Activated CD8-positive, alpha-beta T cell treated with anti-CD3 and anti-CD28 coated beads, Interleukin-2, amount 10 ng/mL, durations not matched to agents 7 days and 5 days (primary cell): ENCODE results near the gene AP1S3. TPM values are rescaled to one million over a fixed set of nuclear protein-coding genes. Genes with fewer than 3 reads are reported as not detected.
"Not testable (repeated sequence)": the region's sequence is repeated elsewhere in the genome, so short reads cannot be mapped to it uniquely, and the experiment has no call there.

Experiments used
- ATAC-seq: fragments of 150-1000 bp; cut with Tn5 transposase; one replicate; pipeline ENCODE4 v1.10.0; 2021; ENCODE audit warnings: moderate library complexity
- CTCF ChIA-PET: fragments of 350-600 bp; sonication (Branson Sonifier 250); formaldehyde crosslinking; loops from one replicate; lab custom pipeline; 2021; ENCODE audit warnings: antibody characterized with exemption; lab: Charles Lee
- POLR2A ChIA-PET: fragments of 350-600 bp; sonication (Branson Sonifier 250); formaldehyde crosslinking; loops from one replicate; lab custom pipeline; 2021; ENCODE audit warnings: antibody characterized with exemption; lab: Charles Lee
- DNase-seq: peaks from one replicate; pipeline ENCODE4 v3.0.0-alpha.2; 2020
- H3K27ac Mint-ChIP-seq: one replicate; pipeline ENCODE4 v1.8.0; 2021; ENCODE audit warnings: mild to moderate bottlenecking, mixed read lengths
- H3K27me3 Mint-ChIP-seq: one replicate; pipeline ENCODE4 v1.8.0; 2021; ENCODE audit warnings: low read depth, mixed read lengths
- H3K36me3 Mint-ChIP-seq: one replicate; pipeline ENCODE4 v1.8.0; 2021; ENCODE audit warnings: low read depth, mixed read lengths
- H3K4me1 Mint-ChIP-seq: one replicate; pipeline ENCODE4 v1.8.0; 2021; ENCODE audit warnings: low read depth, mixed read lengths
- H3K4me3 Mint-ChIP-seq: one replicate; pipeline ENCODE4 v1.8.0; 2021; ENCODE audit warnings: mild to moderate bottlenecking, mixed read lengths
- H3K9me3 Mint-ChIP-seq: one replicate; pipeline ENCODE4 v1.8.0; 2022; ENCODE audit warnings: mixed read lengths; ENCODE audit not compliant: insufficient read depth
- total RNA-seq, 2 experiments: library from RNA; stranded (reverse); gene quantifications; one replicate each; pipeline ENCODE4 v1.2.3, GENCODE V29; 2021

AP1S3 gene
- 1 to 10 TPM; 9.1 TPM for total RNA-seq

DNA sequence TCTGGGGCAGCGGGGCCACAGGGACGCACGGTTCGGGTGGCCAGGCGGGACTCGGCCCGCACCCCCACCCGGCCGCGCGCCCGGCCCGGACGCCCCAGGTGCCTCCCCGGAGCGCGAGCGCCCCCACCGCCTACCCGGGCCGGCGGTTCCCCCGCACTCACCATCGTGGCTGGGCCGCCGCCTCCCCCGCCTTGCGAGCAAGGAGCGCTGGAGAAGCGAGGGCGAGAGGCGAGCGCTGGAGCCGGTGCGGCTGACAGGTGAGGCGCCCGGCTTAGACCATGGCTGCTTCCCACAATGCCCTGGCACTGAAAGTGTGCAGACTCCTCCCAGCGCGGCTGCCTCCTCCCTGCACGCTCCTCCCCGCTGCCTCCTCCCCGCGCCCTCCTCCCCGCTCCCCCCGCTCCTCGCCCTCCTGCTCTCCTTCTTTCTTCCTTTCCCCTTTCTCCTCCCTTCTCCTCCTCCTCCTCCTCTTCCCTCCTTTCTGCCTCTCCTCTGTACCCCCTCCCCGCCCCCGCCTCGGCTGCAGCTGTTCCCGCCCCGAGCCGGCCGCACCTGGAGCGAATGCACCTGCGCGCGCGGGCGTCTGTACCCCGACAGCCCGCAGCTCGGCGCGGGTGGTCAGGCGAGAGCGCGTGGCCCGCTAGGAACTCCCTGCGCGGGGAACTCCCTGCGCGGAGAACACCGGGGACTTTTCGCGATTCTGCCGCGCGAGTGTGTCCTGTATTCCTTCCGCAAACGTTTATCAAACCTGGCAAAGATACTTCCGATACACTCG is at the start of gene AP1S3:
Gene AP1S3 (minus strand): TSS at position 296 of the 775 bp plus-strand sequence. CDS start 132 bp downstream, at position 164.
- Mint-ChIP-seq H3K36me3 (peaks cover 6% of the 10 kb centered on the region), H3K4me1 (peaks cover 18% of the 10 kb centered on the region), H3K27me3 (no peaks in the 10 kb centered on the region), H3K4me3 (peak within 1 kb of the TSS; percentile 97), H3K9me3 (no peaks in the 10 kb centered on the region), H3K27ac (peak within 1 kb of the TSS; percentile 83)
- ChIA-PET POLR2A (no interaction called here), CTCF (interaction anchor here (1.1 to 1.7 kb wide), 3 partner anchors 14 to 61 kb away, joined by 4 read pairs; no protein-coding TSS in a partner anchor)
- DNase-seq = peak; percentile 84
- peak; percentile 96 for ATAC-seq

GRCh38 chr2:223887127-223887526 is 49.7 kb upstream of the AP1S3 start:
- ATAC-seq (no peak), DNase-seq (no peak)
- H3K4me3 Mint-ChIP-seq = no peak overlapping the region
- peaks cover 56% of the 10 kb centered on the region for H3K36me3 Mint-ChIP-seq
- ChIA-PET POLR2A (no interaction called here), CTCF (no interaction called here)
- no peaks in the 10 kb centered on the region for H3K27me3 Mint-ChIP-seq
- H3K27ac Mint-ChIP-seq = no peak overlapping the region
- H3K9me3 Mint-ChIP-seq = no peaks in the 10 kb centered on the region
- H3K4me1 Mint-ChIP-seq = peaks cover 13% of the 10 kb centered on the region

DNA sequence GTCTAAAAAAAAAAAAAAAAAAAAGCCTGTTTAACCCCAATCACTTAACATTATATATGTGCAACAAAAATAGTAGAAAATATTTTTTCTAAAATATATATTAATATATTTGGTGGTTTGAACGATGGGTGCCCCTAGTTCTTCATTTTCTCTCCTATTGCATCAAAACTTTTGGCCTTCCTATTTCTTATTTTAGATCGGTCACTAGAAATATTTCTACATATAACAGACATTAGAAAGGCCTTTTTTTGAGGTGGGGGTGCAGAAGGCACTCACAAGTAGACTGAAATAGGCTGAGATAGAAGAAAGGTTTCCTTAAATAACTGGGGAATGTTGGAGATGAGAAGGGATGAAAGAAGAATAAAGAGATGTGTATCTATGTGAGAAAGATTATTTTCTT is 49.3 kb upstream of the AP1S3 start:
- Mint-ChIP-seq H3K4me3 (no peak overlapping the region), H3K27me3 (no peaks in the 10 kb centered on the region), H3K27ac (no peak overlapping the region), H3K36me3 (peaks cover 60% of the 10 kb centered on the region), H3K4me1 (peaks cover 17% of the 10 kb centered on the region), H3K9me3 (no peaks in the 10 kb centered on the region)
- CTCF ChIA-PET = no interaction called here
- DNase-seq (no peak), ATAC-seq (no peak)
- POLR2A ChIA-PET = no interaction called here

- DNase-seq (no peak), ATAC-seq (no peak)
- H3K27me3 Mint-ChIP-seq = no peaks in the 10 kb centered on the region
- no peak overlapping the region for H3K27ac Mint-ChIP-seq
- no peak overlapping the region for H3K4me3 Mint-ChIP-seq
- POLR2A ChIA-PET = no interaction called here
- peaks cover 60% of the 10 kb centered on the region for H3K36me3 Mint-ChIP-seq
- no peaks in the 10 kb centered on the region for H3K9me3 Mint-ChIP-seq
- CTCF ChIA-PET = interaction anchor here (0.6 kb wide), 1 partner anchor 85 kb away, joined by 3 read pairs; no protein-coding TSS in a partner anchor
- peaks cover 18% of the 10 kb centered on the region for H3K4me1 Mint-ChIP-seq
Observed at GRCh38 chr2:223884399-223884798, 47.0 kb upstream of the AP1S3 start.

GRCh38 chr2:223882715-223883114 is 45.3 kb upstream of the AP1S3 start:
- Mint-ChIP-seq H3K4me3 (no peak overlapping the region), H3K36me3 (peaks cover 61% of the 10 kb centered on the region), H3K9me3 (no peaks in the 10 kb centered on the region), H3K4me1 (peaks cover 16% of the 10 kb centered on the region), H3K27ac (no peak overlapping the region), H3K27me3 (no peaks in the 10 kb centered on the region)
- POLR2A ChIA-PET = no interaction called here
- ATAC-seq (no peak), DNase-seq (no peak)
- CTCF ChIA-PET = no interaction called here

GRCh38 chr2:223880796-223881195 is 43.4 kb upstream of the AP1S3 start:
- Mint-ChIP-seq H3K4me3 (no peak overlapping the region), H3K27me3 (no peaks in the 10 kb centered on the region), H3K4me1 (peaks cover 11% of the 10 kb centered on the region), H3K36me3 (peaks cover 60% of the 10 kb centered on the region), H3K9me3 (no peaks in the 10 kb centered on the region), H3K27ac (no peak overlapping the region)
- ChIA-PET POLR2A (interaction anchor here (1.0 kb wide), 1 partner anchor 15 kb away, joined by 3 read pairs; no protein-coding TSS in a partner anchor), CTCF (no interaction called here)
- ATAC-seq (no peak), DNase-seq (no peak)

DNA sequence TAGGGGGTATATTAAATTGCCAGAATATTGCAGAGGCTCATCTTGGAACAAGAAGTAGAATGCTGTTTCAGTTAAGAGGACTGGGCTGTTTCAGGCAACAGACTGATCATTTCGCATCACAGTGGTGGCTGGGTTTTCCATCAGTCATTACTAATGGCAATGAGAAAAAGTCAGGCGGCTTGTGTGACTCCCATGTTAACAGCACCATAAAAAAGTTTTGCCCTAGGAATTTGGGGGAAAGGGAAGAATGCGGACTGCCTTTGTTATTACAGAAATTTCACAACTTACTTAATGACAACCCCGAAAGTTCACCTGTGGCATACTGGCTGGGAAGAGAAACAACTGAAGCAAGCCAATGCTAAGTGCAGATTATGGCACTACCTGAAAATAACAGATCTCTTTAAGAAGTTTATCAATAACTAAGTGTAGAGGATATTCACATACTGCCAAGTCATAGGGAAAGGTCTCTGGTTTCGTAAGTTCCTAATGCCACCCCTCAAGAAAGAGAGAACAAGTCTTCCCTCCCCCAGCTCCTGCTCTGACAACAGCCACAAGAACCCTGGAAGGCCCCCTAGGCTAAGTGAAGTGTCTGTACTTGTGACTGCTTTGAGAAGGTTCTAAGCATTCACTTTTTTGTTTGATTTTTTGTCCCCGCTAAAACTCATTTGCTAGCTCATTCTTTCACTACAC is 40.5 kb upstream of the AP1S3 start:
- no peak overlapping the region for H3K4me3 Mint-ChIP-seq
- peaks cover 54% of the 10 kb centered on the region for H3K36me3 Mint-ChIP-seq
- H3K4me1 Mint-ChIP-seq = peaks cover 9% of the 10 kb centered on the region
- no peaks in the 10 kb centered on the region for H3K9me3 Mint-ChIP-seq
- no peak for DNase-seq
- H3K27ac Mint-ChIP-seq = no peak overlapping the region
- no peak for ATAC-seq
- POLR2A ChIA-PET = no interaction called here
- no peaks in the 10 kb centered on the region for H3K27me3 Mint-ChIP-seq
- CTCF ChIA-PET = no interaction called here

DNA sequence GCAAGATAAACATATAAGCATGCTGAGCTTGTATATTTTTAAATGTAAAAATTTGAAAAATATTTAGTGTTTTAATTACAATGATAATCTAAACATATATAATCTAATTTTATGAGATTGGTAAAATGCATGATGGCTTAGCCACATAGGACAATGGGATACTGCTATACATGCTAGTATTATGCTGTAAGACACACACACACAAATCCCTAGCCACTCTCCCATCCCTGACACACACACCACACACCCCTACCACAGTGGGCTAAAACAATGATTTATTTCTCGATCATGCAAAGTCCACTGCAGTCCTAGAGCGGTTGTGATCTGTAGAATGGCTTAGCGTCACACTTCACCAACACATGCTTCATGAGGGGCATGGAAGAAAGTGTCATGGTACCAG is 36.3 kb upstream of the AP1S3 start:
- CTCF ChIA-PET = no interaction called here
- no peak overlapping the region for H3K4me3 Mint-ChIP-seq

GRCh38 chr2:223872772-223873171 is 35.4 kb upstream of the AP1S3 start:
- H3K27me3 Mint-ChIP-seq, H3K9me3 Mint-ChIP-seq, H3K4me1 Mint-ChIP-seq, ATAC-seq, DNase-seq, H3K27ac Mint-ChIP-seq, H3K4me3 Mint-ChIP-seq, CTCF ChIA-PET: not testable (repeated sequence)
- peaks cover 32% of the 10 kb centered on the region for H3K36me3 Mint-ChIP-seq
- POLR2A ChIA-PET = interaction anchor here (0.5 kb wide), 1 partner anchor 9 kb away, joined by 3 read pairs; no protein-coding TSS in a partner anchor

More for the DNA sequence above, 36.3 kb upstream of the AP1S3 start:
- H3K27ac Mint-ChIP-seq = no peak overlapping the region
- POLR2A ChIA-PET = no interaction called here
- no peaks in the 10 kb centered on the region for H3K9me3 Mint-ChIP-seq
- ATAC-seq (no peak), DNase-seq (no peak)
- no peaks in the 10 kb centered on the region for H3K27me3 Mint-ChIP-seq
- H3K4me1 Mint-ChIP-seq = no peaks in the 10 kb centered on the region
- peaks cover 40% of the 10 kb centered on the region for H3K36me3 Mint-ChIP-seq

GRCh38 chr2:223871661-223872060 is 34.3 kb upstream of the AP1S3 start:
- ATAC-seq, DNase-seq, POLR2A ChIA-PET, H3K27ac Mint-ChIP-seq, H3K4me3 Mint-ChIP-seq, H3K9me3 Mint-ChIP-seq, H3K27me3 Mint-ChIP-seq, CTCF ChIA-PET: not testable (repeated sequence)
- H3K4me1 Mint-ChIP-seq = peaks cover 10% of the 10 kb centered on the region
- H3K36me3 Mint-ChIP-seq = peaks cover 26% of the 10 kb centered on the region

- no peak overlapping the region for H3K27ac Mint-ChIP-seq
- CTCF ChIA-PET = no interaction called here
- H3K9me3 Mint-ChIP-seq = no peaks in the 10 kb centered on the region
- ATAC-seq (no peak), DNase-seq (no peak)
- peaks cover 17% of the 10 kb centered on the region for H3K4me1 Mint-ChIP-seq
- peaks cover 26% of the 10 kb centered on the region for H3K36me3 Mint-ChIP-seq
- POLR2A ChIA-PET = no interaction called here
- H3K27me3 Mint-ChIP-seq = no peaks in the 10 kb centered on the region
- no peak overlapping the region for H3K4me3 Mint-ChIP-seq
Observed at GRCh38 chr2:223870840-223871611, 33.6 kb upstream of the AP1S3 start.
